Natural killer cell (primary cell): Measurements from ENCODE around the gene RELA. TPM values are rescaled to one million over a fixed set of nuclear protein-coding genes. Genes with fewer than 3 reads are reported as not detected.
A peak's percentile ranks its signal among the peaks of the same experiment; 100 is the strongest.

Experiments used
- ATAC-seq, 3 donors: fragments of 150-1000 bp in 2 of 3; fragments of 200-7000 bp in 1 of 3; cut with Tn5 transposase; 1 replicate in 1 of 3; 2 replicates in 2 of 3; pipeline ENCODE4 v1.10.0; 2021; ENCODE audit warnings: mild to moderate bottlenecking in 2 of 3, moderate library complexity in 2 of 3
- DNase-seq, 2 donors: peaks; one replicate each; pipeline versions ENCODE4 v3.0.0 to v3.0.0-alpha.2; 2013 to 2021; ENCODE audit warnings: mixed read lengths in 1 of 2
- H3K27ac ChIP-seq: one replicate; pipeline ENCODE4 v1.5.1; 2013; ENCODE audit warnings: mild to moderate bottlenecking, low read length
- H3K27me3 ChIP-seq: one replicate; pipeline ENCODE4 v1.6.1; 2013; ENCODE audit warnings: low read length; ENCODE audit not compliant: control insufficient read depth, insufficient read depth
- H3K36me3 ChIP-seq: one replicate; pipeline ENCODE4 v1.6.1; 2013; ENCODE audit warnings: low read length; ENCODE audit not compliant: control insufficient read depth, insufficient read depth
- H3K4me1 ChIP-seq: one replicate; pipeline ENCODE4 v1.6.1; 2013; ENCODE audit warnings: low read length; ENCODE audit not compliant: control insufficient read depth, insufficient read depth
- H3K4me3 ChIP-seq: one replicate; pipeline ENCODE4 v1.5.1; 2013; ENCODE audit warnings: low read length
- H3K9me3 ChIP-seq: one replicate; pipeline ENCODE4 v1.6.1; 2013; ENCODE audit warnings: low read length; ENCODE audit not compliant: control insufficient read depth, insufficient read depth
- H3K27ac Mint-ChIP-seq, 2 donors: one replicate each; pipeline ENCODE4 v1.8.0; 2022; ENCODE audit warnings: mild to moderate bottlenecking in 2 of 2, mixed read lengths in 2 of 2, moderate library complexity in 1 of 2
- H3K27me3 Mint-ChIP-seq, 2 donors: one replicate each; pipeline ENCODE4 v1.8.0; 2022; ENCODE audit warnings: low read depth in 2 of 2, mixed read lengths in 2 of 2
- H3K36me3 Mint-ChIP-seq: one replicate; pipeline ENCODE4 v1.8.0; 2022; ENCODE audit warnings: mixed read lengths
- H3K4me1 Mint-ChIP-seq, 2 donors: one replicate each; pipeline ENCODE4 v1.8.0; 2022; ENCODE audit warnings: mixed read lengths in 2 of 2
- H3K4me3 Mint-ChIP-seq: one replicate; pipeline ENCODE4 v1.8.0; 2022; ENCODE audit warnings: mild to moderate bottlenecking, moderate library complexity, mixed read lengths
- H3K9me3 Mint-ChIP-seq, 2 donors: one replicate each; pipeline ENCODE4 v1.8.0; 2022; ENCODE audit warnings: mixed read lengths in 2 of 2
- WGBS: methylation state at CpG from one replicate; pipeline ENCODE4 v1.1.7; 2013; ENCODE audit warnings: missing lambda C conversion rate; ENCODE audit not compliant: insufficient coverage; 5-methylcytosine and 5-hydroxymethylcytosine counted together
- intact Hi-C: fragments of 100-400 bp; cut with micrococcal nuclease; formaldehyde crosslinking; loops from one replicate; pipeline ENCODE4 v1.14.2; 2022
- total RNA-seq, 4 donors: library from RNA; stranded (reverse); fragments of 120-200 nt in 1 of 4; gene quantifications; one replicate each; pipeline versions ENCODE4 v1.2.3 to v1.2.4, GENCODE V29; 2013 to 2022
- TF ChIP-seq, protein P1 (sequence below): fragments of 200-600 bp; IDR thresholded peaks from one replicate; pipeline ENCODE4 v1.8.0; 2022; ENCODE audit warnings: antibody characterized with exemption

Gene RELA
- total RNA-seq, 3 donors from 2014 or later (not counting 1 experiment from before 2014, with no cell fraction given), result 319 to 380 (median 338) TPM

DNA sequence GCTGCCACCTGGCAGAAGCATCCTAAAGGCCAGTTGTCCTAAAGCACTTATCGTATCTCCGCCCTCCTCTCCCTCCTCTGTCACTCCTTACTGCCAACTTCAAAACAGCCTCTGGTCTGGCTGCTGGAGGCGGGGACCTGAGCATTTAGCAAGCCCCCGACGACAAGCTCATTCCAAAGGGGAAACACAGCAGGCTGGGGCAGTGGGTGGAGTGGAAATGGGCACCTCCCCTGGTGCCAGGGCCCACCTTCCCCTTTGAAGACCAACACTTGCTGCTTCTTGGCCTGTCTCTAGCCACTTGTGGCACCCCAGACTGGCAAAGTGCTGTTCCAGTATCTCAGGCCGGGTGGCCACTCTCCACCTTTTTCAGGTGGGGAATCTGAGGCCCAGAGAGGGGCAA lies 52.3 kb downstream of the RELA start:
- H3K4me3 Mint-ChIP-seq, result no peak overlapping the region
- no peaks in the 10 kb centered on the region for H3K27me3 ChIP-seq
- ATAC-seq, result no peak
- H3K4me1 Mint-ChIP-seq, result peaks cover 34 to 50% of the 10 kb centered on the region in 2 donors
- intact Hi-C loops, result loop anchor here (5.0 kb wide), 1 partner anchor 392 kb away; the partner anchor contains the start of genes BANF1 and EIF1AD
- peak overlapping the region; percentile 11 for H3K27ac ChIP-seq
- peaks cover 31% of the 10 kb centered on the region for H3K36me3 ChIP-seq
- TF ChIP-seq, protein P1, sequence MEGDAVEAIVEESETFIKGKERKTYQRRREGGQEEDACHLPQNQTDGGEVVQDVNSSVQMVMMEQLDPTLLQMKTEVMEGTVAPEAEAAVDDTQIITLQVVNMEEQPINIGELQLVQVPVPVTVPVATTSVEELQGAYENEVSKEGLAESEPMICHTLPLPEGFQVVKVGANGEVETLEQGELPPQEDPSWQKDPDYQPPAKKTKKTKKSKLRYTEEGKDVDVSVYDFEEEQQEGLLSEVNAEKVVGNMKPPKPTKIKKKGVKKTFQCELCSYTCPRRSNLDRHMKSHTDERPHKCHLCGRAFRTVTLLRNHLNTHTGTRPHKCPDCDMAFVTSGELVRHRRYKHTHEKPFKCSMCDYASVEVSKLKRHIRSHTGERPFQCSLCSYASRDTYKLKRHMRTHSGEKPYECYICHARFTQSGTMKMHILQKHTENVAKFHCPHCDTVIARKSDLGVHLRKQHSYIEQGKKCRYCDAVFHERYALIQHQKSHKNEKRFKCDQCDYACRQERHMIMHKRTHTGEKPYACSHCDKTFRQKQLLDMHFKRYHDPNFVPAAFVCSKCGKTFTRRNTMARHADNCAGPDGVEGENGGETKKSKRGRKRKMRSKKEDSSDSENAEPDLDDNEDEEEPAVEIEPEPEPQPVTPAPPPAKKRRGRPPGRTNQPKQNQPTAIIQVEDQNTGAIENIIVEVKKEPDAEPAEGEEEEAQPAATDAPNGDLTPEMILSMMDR, result no peak
- no peaks in the 10 kb centered on the region for H3K9me3 Mint-ChIP-seq
- H3K27me3 Mint-ChIP-seq, result no peaks in the 10 kb centered on the region
- H3K4me1 ChIP-seq, result peaks cover 50% of the 10 kb centered on the region
- H3K36me3 Mint-ChIP-seq, result no peaks in the 10 kb centered on the region
- H3K4me3 ChIP-seq, result no peak overlapping the region
- no peaks in the 10 kb centered on the region for H3K9me3 ChIP-seq
- DNase-seq, result no peak
- H3K27ac Mint-ChIP-seq, result peak overlapping the region; percentile 78 to 97
- WGBS, result 70% methylated on average over 6 of the region's 6 CpGs

DNA sequence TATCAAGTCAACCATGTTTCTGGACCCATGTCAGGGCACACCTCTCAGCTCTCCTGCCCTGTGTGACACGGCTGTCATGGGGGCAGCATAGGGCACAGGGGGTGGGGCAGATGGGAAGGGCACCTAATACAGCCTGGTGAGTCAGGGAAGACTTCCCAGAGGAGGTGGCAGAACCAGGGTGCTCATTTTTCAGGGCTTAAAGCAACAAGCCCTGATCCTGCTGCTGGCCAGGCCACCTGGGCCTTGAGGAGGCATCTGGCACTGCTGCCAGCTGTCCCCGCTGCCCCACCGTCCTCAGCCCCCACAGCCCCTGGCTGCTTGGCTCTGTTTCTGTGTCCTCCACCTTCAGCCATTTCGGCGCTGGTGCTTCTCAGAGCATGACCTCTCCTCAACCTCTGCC lies 53.1 kb downstream of the RELA start:
- Mint-ChIP-seq H3K4me1 (peaks cover 27 to 50% of the 10 kb centered on the region in 2 donors), H3K36me3 (no peaks in the 10 kb centered on the region), H3K4me3 (no peak overlapping the region), H3K27me3 (no peaks in the 10 kb centered on the region), H3K27ac (peak overlapping the region; percentile 78 to 97), H3K9me3 (no peaks in the 10 kb centered on the region)
- ATAC-seq (no peak), DNase-seq (no peak)
- Histone ChIP-seq H3K27me3 (no peaks in the 10 kb centered on the region), H3K9me3 (no peaks in the 10 kb centered on the region), H3K4me3 (no peak overlapping the region), H3K4me1 (peaks cover 46% of the 10 kb centered on the region), H3K36me3 (peaks cover 38% of the 10 kb centered on the region), H3K27ac (no peak overlapping the region)
- TF ChIP-seq, protein P1, result no peak
- 87% methylated on average over 5 of the region's 5 CpGs for WGBS
- intact Hi-C loops, result loop anchor here (5.0 kb wide), 1 partner anchor 393 kb away; the partner anchor contains the start of genes BANF1 and EIF1AD

DNA sequence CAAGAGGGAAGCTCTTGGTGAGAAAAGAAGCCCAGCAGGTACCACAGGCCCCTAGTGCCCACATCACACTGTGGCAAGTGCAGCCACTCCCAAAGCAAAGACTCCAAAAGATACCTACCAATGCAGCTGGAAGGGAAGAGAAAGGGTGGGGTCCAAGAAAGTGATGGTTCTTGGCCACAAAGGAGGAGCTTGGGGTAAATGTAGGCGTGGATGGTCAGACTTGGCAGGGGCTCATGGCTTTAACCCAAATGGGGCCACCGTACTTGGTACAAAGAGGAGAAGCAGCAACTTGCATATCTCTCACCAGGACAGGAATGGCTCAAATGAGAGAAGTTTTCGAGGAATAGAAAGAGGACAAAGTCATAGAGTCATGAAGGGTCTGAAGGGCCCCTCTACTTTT lies 53.5 kb downstream of the RELA start:
- no peak for DNase-seq
- Mint-ChIP-seq H3K4me1 (peaks cover 27 to 48% of the 10 kb centered on the region in 2 donors), H3K9me3 (no peaks in the 10 kb centered on the region), H3K4me3 (peak overlapping the region; percentile 26), H3K27ac (peak overlapping the region; percentile 71 to 97), H3K27me3 (no peaks in the 10 kb centered on the region), H3K36me3 (no peaks in the 10 kb centered on the region)
- no peaks in the 10 kb centered on the region for H3K27me3 ChIP-seq
- no peak for ATAC-seq
- H3K4me3 ChIP-seq, result no peak overlapping the region
- peaks cover 39% of the 10 kb centered on the region for H3K36me3 ChIP-seq
- H3K27ac ChIP-seq, result no peak overlapping the region
- H3K9me3 ChIP-seq, result no peaks in the 10 kb centered on the region
- H3K4me1 ChIP-seq, result peaks cover 42% of the 10 kb centered on the region
- intact Hi-C loops, result no loop called here
- TF ChIP-seq, protein P1, result no peak
- 70% methylated on average over 3 of the region's 3 CpGs for whole genome bisulfite sequencing
